ENCODE measurements around the gene ZNF80. TPM values are rescaled to one million over a fixed set of nuclear protein-coding genes. Genes with fewer than 3 reads are reported as not detected.

Gene ZNF80
- not detected in 2 replicates for total RNA-seq

DNA sequence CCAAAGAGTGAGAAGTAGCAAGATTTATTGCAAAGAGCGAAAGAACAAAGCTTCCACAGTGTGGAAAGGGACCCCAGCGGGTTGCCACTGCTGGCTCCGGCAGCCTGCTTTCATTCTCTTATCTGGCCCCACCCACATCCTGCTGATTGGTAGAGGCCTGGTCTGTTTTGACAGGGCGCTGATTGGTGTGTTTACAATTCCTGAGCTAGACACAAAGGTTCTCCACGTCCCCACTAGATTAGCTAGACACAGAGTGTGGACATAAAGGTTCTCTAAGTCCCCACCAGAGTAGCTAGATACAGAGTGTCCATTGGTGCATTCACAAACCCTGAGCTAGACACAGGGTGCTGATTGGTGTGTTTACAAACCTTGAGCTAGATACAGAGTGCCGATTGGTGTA is at the start of gene ZNF80:
TSS of gene ZNF80 (minus strand) at position 101 of the 400 bp plus-strand sequence. CDS start 504 bp downstream, outside the sequence.

Other genes with a start within 250 kb of the ZNF80 start
- 1.2 and 2.5 TPM in 2 replicates for gene CCDC191, start 181.1 kb downstream of the ZNF80 start, total RNA-seq
- gene QTRT2, start 180.8 kb downstream of the ZNF80 start, total RNA-seq: 14.1 and 23.4 TPM in 2 replicates
- gene DRD3, start 58.5 kb downstream of the ZNF80 start, total RNA-seq: not detected in 2 replicates
- gene TIGIT, start 56.5 kb upstream of the ZNF80 start, total RNA-seq: not detected in 2 replicates

Measured in uterine smooth muscle cell (primary cell).